ENCODE results near the gene CTNNA3. TPM values are rescaled to one million over a fixed set of nuclear protein-coding genes. Genes with fewer than 3 reads are reported as not detected.
A peak's percentile ranks its signal among the peaks of the same experiment; 100 is the strongest.

CTNNA3 gene
- total and polyA plus RNA-seq, 4 donors = 0.16 to 2.4 (median 1.4) TPM

DNA sequence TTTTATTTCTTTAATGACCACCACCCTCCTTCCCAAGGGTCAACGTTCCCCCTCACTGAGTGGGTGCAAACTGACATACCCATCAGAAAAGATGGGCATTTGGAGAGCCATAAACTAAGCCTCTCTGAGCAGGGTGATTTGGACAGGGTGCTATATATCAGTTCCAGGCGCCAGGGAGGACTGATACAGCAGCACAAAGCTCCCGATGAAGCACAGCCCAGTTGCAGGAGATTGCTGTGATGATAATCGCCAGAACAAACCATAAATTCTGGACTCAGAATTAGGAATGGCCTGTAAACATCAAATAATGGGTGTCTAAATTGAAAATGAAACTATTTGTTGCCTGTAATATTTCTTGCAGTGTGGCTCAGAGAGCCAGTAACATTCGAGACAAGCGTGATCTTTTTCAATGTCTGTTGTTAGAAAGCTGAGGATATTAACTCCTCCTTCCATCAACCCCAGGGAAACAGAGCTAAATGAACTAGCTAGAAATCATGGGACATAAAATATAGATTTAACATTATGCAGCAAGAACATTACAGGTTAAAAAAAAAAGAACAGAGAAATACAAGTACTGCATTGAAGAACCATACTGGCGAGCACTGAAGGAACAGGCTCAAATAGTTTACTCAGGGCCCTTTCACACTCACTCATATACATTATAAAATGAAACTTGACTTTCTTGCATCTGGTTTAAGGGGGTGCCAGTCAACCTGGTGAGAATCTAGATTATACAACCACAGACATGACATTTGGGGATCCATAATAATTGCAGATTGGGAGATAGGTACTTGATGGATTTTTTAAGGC lies 907.6 kb downstream of the CTNNA3 start:
- Histone ChIP-seq H3K27ac (ENCODE audit: low read depth in 1 of 2, low read length in 2 of 2) (no peak overlapping the region), H3K9me3 (ENCODE audit: control insufficient read depth in 4 of 4, low read length in 3 of 4) (no peaks in the 10 kb centered on the region), H3K4me3 (ENCODE audit: low read depth in 1 of 3, low read length in 3 of 3) (no peak overlapping the region), H3K4me1 (ENCODE audit: control insufficient read depth in 4 of 4, insufficient read depth in 4 of 4, low read length in 3 of 4) (peaks cover 0 to 5% (median 2%) of the 10 kb centered on the region in 4 donors), H3K27me3 (ENCODE audit: control insufficient read depth in 4 of 4, insufficient read depth in 4 of 4, low read length in 3 of 4) (no peaks in the 10 kb centered on the region), H3K9ac (ENCODE audit: low read depth in 1 of 2, low read length in 2 of 2) (no peak overlapping the region), H3K36me3 (ENCODE audit: control insufficient read depth in 4 of 4, insufficient read depth in 3 of 4, low read depth in 1 of 4, low read length in 3 of 4) (no peaks in the 10 kb centered on the region)
- DNase-seq (ENCODE audit: low spot score) = no peak
- TF ChIP-seq EGR1 (IDR thresholded peaks at IDR 0.05; ENCODE audit: low read depth in 2 of 2) = no peak
- 77% methylated on average over 7 of the region's 7 CpGs for whole genome bisulfite sequencing

DNA sequence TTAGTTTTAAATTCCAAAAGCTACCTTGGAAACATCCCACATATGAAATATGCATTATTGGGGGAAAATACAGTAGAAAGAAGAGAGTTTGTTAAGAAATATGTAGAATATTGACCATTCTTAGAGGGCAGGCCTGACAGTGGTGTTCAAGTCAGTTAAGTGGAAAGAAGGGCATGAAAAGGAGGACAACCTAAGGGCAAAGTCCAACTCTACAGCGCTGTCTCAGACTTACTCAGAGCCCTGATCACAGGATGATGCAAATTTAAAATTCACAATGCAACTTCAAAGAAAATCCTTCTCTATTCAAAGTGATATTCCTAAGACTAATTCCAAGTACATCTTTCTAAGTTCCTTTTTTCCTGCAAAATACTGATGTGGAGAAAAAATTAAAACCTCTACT lies 909.3 kb downstream of the CTNNA3 start:
- whole genome bisulfite sequencing = 74% methylated on average over 1 of the region's 1 CpG
- no peak overlapping the region for H3K27ac ChIP-seq (ENCODE audit: low read depth in 1 of 2, low read length in 2 of 2)
- no peaks in the 10 kb centered on the region for H3K36me3 ChIP-seq (ENCODE audit: control insufficient read depth in 4 of 4, insufficient read depth in 3 of 4, low read depth in 1 of 4, low read length in 3 of 4)
- no peaks in the 10 kb centered on the region for H3K27me3 ChIP-seq (ENCODE audit: control insufficient read depth in 4 of 4, insufficient read depth in 4 of 4, low read length in 3 of 4)
- DNase-seq (ENCODE audit: low spot score) = no peak
- TF ChIP-seq YY1 (IDR thresholded peaks at IDR 0.05) (no peak), HNF4A (conservative IDR thresholded peaks at IDR 0.05) (peak in 1 of 2 donors; percentile 18)
- no peak overlapping the region for H3K4me3 ChIP-seq (ENCODE audit: low read depth in 1 of 3, low read length in 3 of 3)
- no peak overlapping the region for H3K9ac ChIP-seq (ENCODE audit: low read depth in 1 of 2, low read length in 2 of 2)
- no peaks in the 10 kb centered on the region for H3K9me3 ChIP-seq (ENCODE audit: control insufficient read depth in 4 of 4, low read length in 3 of 4)
- no peaks in the 10 kb centered on the region for H3K4me1 ChIP-seq (ENCODE audit: control insufficient read depth in 4 of 4, insufficient read depth in 4 of 4, low read length in 3 of 4)

DNA sequence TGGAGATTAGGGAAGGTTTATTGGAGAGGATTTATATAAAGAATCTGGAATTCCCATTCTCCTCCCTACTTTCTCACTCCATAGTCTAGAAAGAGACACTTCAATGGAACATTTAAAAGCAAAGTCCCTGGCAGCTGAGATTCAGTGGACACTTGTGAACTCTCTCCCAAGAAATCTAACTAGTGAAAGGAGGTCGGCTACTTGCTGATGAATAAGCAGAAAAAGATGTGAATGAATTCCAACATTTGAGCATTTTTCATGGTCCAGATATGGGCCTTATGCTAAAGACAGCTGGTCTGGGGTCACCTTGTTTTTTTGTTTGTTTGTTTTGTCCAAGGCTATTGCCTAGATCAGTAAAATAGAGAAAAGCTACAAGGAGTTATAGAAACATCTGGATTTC lies 911.2 kb downstream of the CTNNA3 start:
- Histone ChIP-seq H3K36me3 (ENCODE audit: control insufficient read depth in 4 of 4, insufficient read depth in 3 of 4, low read depth in 1 of 4, low read length in 3 of 4) (no peaks in the 10 kb centered on the region), H3K9ac (ENCODE audit: low read depth in 1 of 2, low read length in 2 of 2) (no peak overlapping the region), H3K9me3 (ENCODE audit: control insufficient read depth in 4 of 4, low read length in 3 of 4) (no peaks in the 10 kb centered on the region), H3K27ac (ENCODE audit: low read depth in 1 of 2, low read length in 2 of 2) (no peak overlapping the region), H3K4me3 (ENCODE audit: low read depth in 1 of 3, low read length in 3 of 3) (no peak overlapping the region), H3K27me3 (ENCODE audit: control insufficient read depth in 4 of 4, insufficient read depth in 4 of 4, low read length in 3 of 4) (no peaks in the 10 kb centered on the region), H3K4me1 (ENCODE audit: control insufficient read depth in 4 of 4, insufficient read depth in 4 of 4, low read length in 3 of 4) (no peaks in the 10 kb centered on the region)
- no peak for TF ChIP-seq RAD21 (IDR thresholded peaks at IDR 0.05)
- TF ChIP-seq, protein P1, sequence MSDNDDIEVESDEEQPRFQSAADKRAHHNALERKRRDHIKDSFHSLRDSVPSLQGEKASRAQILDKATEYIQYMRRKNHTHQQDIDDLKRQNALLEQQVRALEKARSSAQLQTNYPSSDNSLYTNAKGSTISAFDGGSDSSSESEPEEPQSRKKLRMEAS (IDR thresholded peaks at IDR 0.05) = no peak
- no peak for TF ChIP-seq YY1 (IDR thresholded peaks at IDR 0.05)
- TF ChIP-seq FOXA1 (IDR thresholded peaks at IDR 0.05) = no peak
- no peak for TF ChIP-seq SP1 (IDR thresholded peaks at IDR 0.05)
- TF ChIP-seq TAF1 (conservative IDR thresholded peaks at IDR 0.05) = no peak
- TF ChIP-seq, protein P2, sequence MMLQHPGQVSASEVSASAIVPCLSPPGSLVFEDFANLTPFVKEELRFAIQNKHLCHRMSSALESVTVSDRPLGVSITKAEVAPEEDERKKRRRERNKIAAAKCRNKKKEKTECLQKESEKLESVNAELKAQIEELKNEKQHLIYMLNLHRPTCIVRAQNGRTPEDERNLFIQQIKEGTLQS (IDR thresholded peaks at IDR 0.05) = no peak
- TF ChIP-seq, protein P3, sequence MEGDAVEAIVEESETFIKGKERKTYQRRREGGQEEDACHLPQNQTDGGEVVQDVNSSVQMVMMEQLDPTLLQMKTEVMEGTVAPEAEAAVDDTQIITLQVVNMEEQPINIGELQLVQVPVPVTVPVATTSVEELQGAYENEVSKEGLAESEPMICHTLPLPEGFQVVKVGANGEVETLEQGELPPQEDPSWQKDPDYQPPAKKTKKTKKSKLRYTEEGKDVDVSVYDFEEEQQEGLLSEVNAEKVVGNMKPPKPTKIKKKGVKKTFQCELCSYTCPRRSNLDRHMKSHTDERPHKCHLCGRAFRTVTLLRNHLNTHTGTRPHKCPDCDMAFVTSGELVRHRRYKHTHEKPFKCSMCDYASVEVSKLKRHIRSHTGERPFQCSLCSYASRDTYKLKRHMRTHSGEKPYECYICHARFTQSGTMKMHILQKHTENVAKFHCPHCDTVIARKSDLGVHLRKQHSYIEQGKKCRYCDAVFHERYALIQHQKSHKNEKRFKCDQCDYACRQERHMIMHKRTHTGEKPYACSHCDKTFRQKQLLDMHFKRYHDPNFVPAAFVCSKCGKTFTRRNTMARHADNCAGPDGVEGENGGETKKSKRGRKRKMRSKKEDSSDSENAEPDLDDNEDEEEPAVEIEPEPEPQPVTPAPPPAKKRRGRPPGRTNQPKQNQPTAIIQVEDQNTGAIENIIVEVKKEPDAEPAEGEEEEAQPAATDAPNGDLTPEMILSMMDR (IDR thresholded peaks at IDR 0.05; ENCODE audit: low read depth, low read length, missing input control) = no peak
- TF ChIP-seq, protein P4, sequence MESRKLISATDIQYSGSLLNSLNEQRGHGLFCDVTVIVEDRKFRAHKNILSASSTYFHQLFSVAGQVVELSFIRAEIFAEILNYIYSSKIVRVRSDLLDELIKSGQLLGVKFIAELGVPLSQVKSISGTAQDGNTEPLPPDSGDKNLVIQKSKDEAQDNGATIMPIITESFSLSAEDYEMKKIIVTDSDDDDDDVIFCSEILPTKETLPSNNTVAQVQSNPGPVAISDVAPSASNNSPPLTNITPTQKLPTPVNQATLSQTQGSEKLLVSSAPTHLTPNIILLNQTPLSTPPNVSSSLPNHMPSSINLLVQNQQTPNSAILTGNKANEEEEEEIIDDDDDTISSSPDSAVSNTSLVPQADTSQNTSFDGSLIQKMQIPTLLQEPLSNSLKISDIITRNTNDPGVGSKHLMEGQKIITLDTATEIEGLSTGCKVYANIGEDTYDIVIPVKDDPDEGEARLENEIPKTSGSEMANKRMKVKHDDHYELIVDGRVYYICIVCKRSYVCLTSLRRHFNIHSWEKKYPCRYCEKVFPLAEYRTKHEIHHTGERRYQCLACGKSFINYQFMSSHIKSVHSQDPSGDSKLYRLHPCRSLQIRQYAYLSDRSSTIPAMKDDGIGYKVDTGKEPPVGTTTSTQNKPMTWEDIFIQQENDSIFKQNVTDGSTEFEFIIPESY (IDR thresholded peaks at IDR 0.05) = no peak
- TF ChIP-seq HNF4G (IDR thresholded peaks at IDR 0.05) = no peak
- TF ChIP-seq GABPA (IDR thresholded peaks at IDR 0.05 in 1 of 2, conservative IDR thresholded peaks at IDR 0.05 in 1 of 2) = no peak
- TF ChIP-seq, protein P5, sequence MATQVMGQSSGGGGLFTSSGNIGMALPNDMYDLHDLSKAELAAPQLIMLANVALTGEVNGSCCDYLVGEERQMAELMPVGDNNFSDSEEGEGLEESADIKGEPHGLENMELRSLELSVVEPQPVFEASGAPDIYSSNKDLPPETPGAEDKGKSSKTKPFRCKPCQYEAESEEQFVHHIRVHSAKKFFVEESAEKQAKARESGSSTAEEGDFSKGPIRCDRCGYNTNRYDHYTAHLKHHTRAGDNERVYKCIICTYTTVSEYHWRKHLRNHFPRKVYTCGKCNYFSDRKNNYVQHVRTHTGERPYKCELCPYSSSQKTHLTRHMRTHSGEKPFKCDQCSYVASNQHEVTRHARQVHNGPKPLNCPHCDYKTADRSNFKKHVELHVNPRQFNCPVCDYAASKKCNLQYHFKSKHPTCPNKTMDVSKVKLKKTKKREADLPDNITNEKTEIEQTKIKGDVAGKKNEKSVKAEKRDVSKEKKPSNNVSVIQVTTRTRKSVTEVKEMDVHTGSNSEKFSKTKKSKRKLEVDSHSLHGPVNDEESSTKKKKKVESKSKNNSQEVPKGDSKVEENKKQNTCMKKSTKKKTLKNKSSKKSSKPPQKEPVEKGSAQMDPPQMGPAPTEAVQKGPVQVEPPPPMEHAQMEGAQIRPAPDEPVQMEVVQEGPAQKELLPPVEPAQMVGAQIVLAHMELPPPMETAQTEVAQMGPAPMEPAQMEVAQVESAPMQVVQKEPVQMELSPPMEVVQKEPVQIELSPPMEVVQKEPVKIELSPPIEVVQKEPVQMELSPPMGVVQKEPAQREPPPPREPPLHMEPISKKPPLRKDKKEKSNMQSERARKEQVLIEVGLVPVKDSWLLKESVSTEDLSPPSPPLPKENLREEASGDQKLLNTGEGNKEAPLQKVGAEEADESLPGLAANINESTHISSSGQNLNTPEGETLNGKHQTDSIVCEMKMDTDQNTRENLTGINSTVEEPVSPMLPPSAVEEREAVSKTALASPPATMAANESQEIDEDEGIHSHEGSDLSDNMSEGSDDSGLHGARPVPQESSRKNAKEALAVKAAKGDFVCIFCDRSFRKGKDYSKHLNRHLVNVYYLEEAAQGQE (IDR thresholded peaks at IDR 0.05) = no peak
- no peak for TF ChIP-seq NR2F2 (IDR thresholded peaks at IDR 0.05)
- TF ChIP-seq FOXA2 (IDR thresholded peaks at IDR 0.05) = no peak
- no peak for TF ChIP-seq JUND (IDR thresholded peaks at IDR 0.05)
- TF ChIP-seq EGR1 (IDR thresholded peaks at IDR 0.05; ENCODE audit: low read depth in 2 of 2) = no peak
- no peak for TF ChIP-seq HNF4A (conservative IDR thresholded peaks at IDR 0.05)
- TF ChIP-seq RXRA (IDR thresholded peaks at IDR 0.05) = no peak
- 83% methylated on average over 1 of the region's 1 CpG for WGBS
- DNase-seq (ENCODE audit: low spot score) = no peak
